ENCODE results near the gene FLT3LG.

Gene FLT3LG

DNA sequence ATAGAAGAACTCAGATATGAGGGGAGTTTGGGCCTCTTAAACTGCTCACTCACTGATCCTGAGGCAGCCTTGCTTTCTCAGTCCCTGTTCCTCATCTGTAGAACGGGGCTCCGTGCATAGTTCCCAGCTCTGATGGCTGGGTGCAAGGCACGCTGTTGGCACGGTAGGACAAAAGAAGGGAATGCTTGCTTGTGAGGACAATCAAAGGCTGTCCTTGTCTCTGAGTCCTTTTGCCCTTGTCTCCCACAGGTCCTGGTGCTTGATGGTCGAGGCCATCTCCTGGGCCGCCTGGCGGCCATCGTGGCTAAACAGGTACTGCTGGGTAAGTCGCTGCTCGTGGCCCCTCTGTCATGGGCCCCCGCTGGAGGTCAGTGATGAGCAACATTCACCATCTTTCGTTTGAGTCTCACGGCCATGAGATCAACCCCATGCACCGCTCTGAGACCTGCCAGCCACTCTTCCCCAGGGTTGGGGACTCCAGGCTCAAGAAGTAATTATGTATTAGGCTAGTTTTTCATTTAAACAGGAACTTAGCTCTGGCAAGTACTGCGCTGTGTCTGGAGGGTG, 15.7 kb downstream of the FLT3LG start:
- Histone ChIP-seq H3K9me3 (replicated peaks; ENCODE audit: insufficient read depth, low read length) (no peaks in the 10 kb centered on the region), H3K9ac (ENCODE audit: low read length) (peak overlapping the region; percentile 98; the same call in 1 of the 2 replicates), H3F3A (ENCODE audit: insufficient read depth, low read length) (peaks cover 67% of the 10 kb centered on the region), H2AFZ (ENCODE audit: low read length) (no peak overlapping the region), H3K27me3 (replicated peaks; ENCODE audit: insufficient read depth, low read length) (no peaks in the 10 kb centered on the region), H3K36me3 (replicated peaks; ENCODE audit: insufficient read depth, low read length) (peaks cover 23% of the 10 kb centered on the region), H3K79me2 (ENCODE audit: low read length) (peaks cover 31% of the 10 kb centered on the region), H3K9me2 (replicated peaks; ENCODE audit: insufficient read depth, low read length) (no peaks in the 10 kb centered on the region), H3K4me1 (ENCODE audit: low read length) (peaks cover 3% of the 10 kb centered on the region; the same call in 1 of the 2 replicates), H3K4me2 (ENCODE audit: low read depth, low read length) (peak overlapping the region; percentile 76; the same call in 1 of the 2 replicates), H3K27ac (ENCODE audit: low read length) (peak overlapping the region; percentile 68; the same call in 1 of the 2 replicates), H4K20me1 (ENCODE audit: insufficient read depth, low read length) (peaks cover 23% of the 10 kb centered on the region), H3K4me3 (ENCODE audit: low read length) (peak overlapping the region; percentile 97; the same call in 1 of the 2 replicates)
- DNase-seq, result no peak
- TF ChIP-seq EZH2 (optimal IDR thresholded peaks at IDR 0.05; ENCODE audit: low read depth, low read length) (no peak), EZH2phosphoT487 (IDR thresholded peaks at IDR 0.05; ENCODE audit: low read length) (no peak)
- TF ChIP-seq, protein P1, sequence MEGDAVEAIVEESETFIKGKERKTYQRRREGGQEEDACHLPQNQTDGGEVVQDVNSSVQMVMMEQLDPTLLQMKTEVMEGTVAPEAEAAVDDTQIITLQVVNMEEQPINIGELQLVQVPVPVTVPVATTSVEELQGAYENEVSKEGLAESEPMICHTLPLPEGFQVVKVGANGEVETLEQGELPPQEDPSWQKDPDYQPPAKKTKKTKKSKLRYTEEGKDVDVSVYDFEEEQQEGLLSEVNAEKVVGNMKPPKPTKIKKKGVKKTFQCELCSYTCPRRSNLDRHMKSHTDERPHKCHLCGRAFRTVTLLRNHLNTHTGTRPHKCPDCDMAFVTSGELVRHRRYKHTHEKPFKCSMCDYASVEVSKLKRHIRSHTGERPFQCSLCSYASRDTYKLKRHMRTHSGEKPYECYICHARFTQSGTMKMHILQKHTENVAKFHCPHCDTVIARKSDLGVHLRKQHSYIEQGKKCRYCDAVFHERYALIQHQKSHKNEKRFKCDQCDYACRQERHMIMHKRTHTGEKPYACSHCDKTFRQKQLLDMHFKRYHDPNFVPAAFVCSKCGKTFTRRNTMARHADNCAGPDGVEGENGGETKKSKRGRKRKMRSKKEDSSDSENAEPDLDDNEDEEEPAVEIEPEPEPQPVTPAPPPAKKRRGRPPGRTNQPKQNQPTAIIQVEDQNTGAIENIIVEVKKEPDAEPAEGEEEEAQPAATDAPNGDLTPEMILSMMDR (IDR thresholded peaks at IDR 0.05; ENCODE audit: low read length), result no peak

GRCh38 chr19:49490287-49491029, 16.4 kb downstream of the FLT3LG start:
- no peak overlapping the region; the same call in 1 of the 2 replicates for H3K27ac ChIP-seq (ENCODE audit: low read length)
- H3K9me2 ChIP-seq (replicated peaks; ENCODE audit: insufficient read depth, low read length), result no peaks in the 10 kb centered on the region
- no peak overlapping the region for H2AFZ ChIP-seq (ENCODE audit: low read length)
- DNase-seq, result no peak
- H3F3A ChIP-seq (ENCODE audit: insufficient read depth, low read length), result peaks cover 72% of the 10 kb centered on the region
- TF ChIP-seq EZH2phosphoT487 (IDR thresholded peaks at IDR 0.05; ENCODE audit: low read length) (no peak), EZH2 (optimal IDR thresholded peaks at IDR 0.05; ENCODE audit: low read depth, low read length) (no peak)
- TF ChIP-seq, protein P1 (IDR thresholded peaks at IDR 0.05; ENCODE audit: low read length), result no peak
- no peak overlapping the region for H3K9ac ChIP-seq (ENCODE audit: low read length)
- peaks cover 23% of the 10 kb centered on the region for H3K36me3 ChIP-seq (replicated peaks; ENCODE audit: insufficient read depth, low read length)
- no peak overlapping the region for H3K4me2 ChIP-seq (ENCODE audit: low read depth, low read length)
- peaks cover 23% of the 10 kb centered on the region for H4K20me1 ChIP-seq (ENCODE audit: insufficient read depth, low read length)
- H3K4me1 ChIP-seq (ENCODE audit: low read length), result peaks cover 3% of the 10 kb centered on the region; the same call in 1 of the 2 replicates
- H3K79me2 ChIP-seq (ENCODE audit: low read length), result peaks cover 31% of the 10 kb centered on the region
- H3K4me3 ChIP-seq (ENCODE audit: low read length), result no peak overlapping the region
- H3K9me3 ChIP-seq (replicated peaks; ENCODE audit: insufficient read depth, low read length), result no peaks in the 10 kb centered on the region
- no peaks in the 10 kb centered on the region for H3K27me3 ChIP-seq (replicated peaks; ENCODE audit: insufficient read depth, low read length)

GRCh38 chr19:49491030-49491803, 17.2 kb downstream of the FLT3LG start:
- no peaks in the 10 kb centered on the region for H3K9me3 ChIP-seq (replicated peaks; ENCODE audit: insufficient read depth, low read length)
- no peak overlapping the region for H3K9ac ChIP-seq (ENCODE audit: low read length)
- TF ChIP-seq EZH2 (optimal IDR thresholded peaks at IDR 0.05; ENCODE audit: low read depth, low read length) (no peak), EZH2phosphoT487 (IDR thresholded peaks at IDR 0.05; ENCODE audit: low read length) (no peak)
- TF ChIP-seq, protein P1 (IDR thresholded peaks at IDR 0.05; ENCODE audit: low read length), result no peak
- H3K79me2 ChIP-seq (ENCODE audit: low read length), result peaks cover 31% of the 10 kb centered on the region
- H3K4me3 ChIP-seq (ENCODE audit: low read length), result no peak overlapping the region
- peaks cover 23% of the 10 kb centered on the region for H3K36me3 ChIP-seq (replicated peaks; ENCODE audit: insufficient read depth, low read length)
- peaks cover 3% of the 10 kb centered on the region; the same call in 1 of the 2 replicates for H3K4me1 ChIP-seq (ENCODE audit: low read length)
- DNase-seq, result no peak
- H3K27ac ChIP-seq (ENCODE audit: low read length), result no peak overlapping the region
- H3K9me2 ChIP-seq (replicated peaks; ENCODE audit: insufficient read depth, low read length), result no peaks in the 10 kb centered on the region
- H4K20me1 ChIP-seq (ENCODE audit: insufficient read depth, low read length), result peaks cover 23% of the 10 kb centered on the region
- no peak overlapping the region for H2AFZ ChIP-seq (ENCODE audit: low read length)
- H3F3A ChIP-seq (ENCODE audit: insufficient read depth, low read length), result peaks cover 77% of the 10 kb centered on the region
- H3K27me3 ChIP-seq (replicated peaks; ENCODE audit: insufficient read depth, low read length), result no peaks in the 10 kb centered on the region
- no peak overlapping the region for H3K4me2 ChIP-seq (ENCODE audit: low read depth, low read length)
